Measurements from ENCODE around the gene CSF3R.

The CSF3R gene

DNA sequence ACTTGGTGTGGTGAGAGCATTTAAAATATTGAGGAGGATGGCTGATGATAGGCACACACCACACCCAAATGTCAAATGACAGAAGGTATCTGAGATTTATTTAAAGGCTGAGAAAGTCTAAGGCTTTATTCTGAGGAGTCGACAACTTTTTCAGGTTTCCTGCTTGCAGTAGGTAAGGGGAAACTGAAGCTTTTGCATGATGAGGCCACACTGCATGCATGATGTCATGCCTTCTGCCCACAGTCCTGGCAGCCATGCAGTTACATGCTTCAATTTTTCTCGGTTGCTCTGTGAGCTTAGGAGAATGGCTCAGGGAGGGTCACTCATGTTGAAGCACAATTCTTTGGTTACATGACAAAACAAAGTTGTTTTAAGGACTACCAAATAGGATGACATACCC, 39.4 kb downstream of the CSF3R start:
- H3K4me3 Mint-ChIP-seq: no peak overlapping the region
- H3K36me3 Mint-ChIP-seq (ENCODE audit: low read depth): no peaks in the 10 kb centered on the region
- no peaks in the 10 kb centered on the region for H3K9me3 Mint-ChIP-seq
- H3K4me1 Mint-ChIP-seq (ENCODE audit: low read depth): no peaks in the 10 kb centered on the region
- H3K27me3 Mint-ChIP-seq: no peaks in the 10 kb centered on the region
- H3K27ac Mint-ChIP-seq: no peak overlapping the region

GRCh38 chr1:36442337-36442736, 40.4 kb downstream of the CSF3R start:
- Mint-ChIP-seq H3K27ac (no peak overlapping the region), H3K9me3 (no peaks in the 10 kb centered on the region), H3K4me3 (no peak overlapping the region), H3K27me3 (no peaks in the 10 kb centered on the region), H3K4me1 (ENCODE audit: low read depth) (no peaks in the 10 kb centered on the region), H3K36me3 (ENCODE audit: low read depth) (no peaks in the 10 kb centered on the region)

GRCh38 chr1:36440646-36441045, 42.1 kb downstream of the CSF3R start:
- Mint-ChIP-seq H3K27me3 (no peaks in the 10 kb centered on the region), H3K9me3 (no peaks in the 10 kb centered on the region), H3K36me3 (ENCODE audit: low read depth) (no peaks in the 10 kb centered on the region), H3K27ac (no peak overlapping the region), H3K4me3 (no peak overlapping the region), H3K4me1 (ENCODE audit: low read depth) (no peaks in the 10 kb centered on the region)

GRCh38 chr1:36440044-36440443, 42.7 kb downstream of the CSF3R start:
- Mint-ChIP-seq H3K27ac (no peak overlapping the region), H3K36me3 (ENCODE audit: low read depth) (no peaks in the 10 kb centered on the region), H3K4me1 (ENCODE audit: low read depth) (no peaks in the 10 kb centered on the region), H3K27me3 (no peaks in the 10 kb centered on the region), H3K9me3 (no peaks in the 10 kb centered on the region), H3K4me3 (no peak overlapping the region)

- no peak overlapping the region for H3K27ac Mint-ChIP-seq
- H3K4me1 Mint-ChIP-seq (ENCODE audit: low read depth): no peaks in the 10 kb centered on the region
- H3K4me3 Mint-ChIP-seq: no peak overlapping the region
- H3K36me3 Mint-ChIP-seq (ENCODE audit: low read depth): no peaks in the 10 kb centered on the region
- no peaks in the 10 kb centered on the region for H3K27me3 Mint-ChIP-seq
- no peaks in the 10 kb centered on the region for H3K9me3 Mint-ChIP-seq
These were observed 44.0 kb downstream of the CSF3R start for GRCh38 chr1:36438715-36439114.

DNA sequence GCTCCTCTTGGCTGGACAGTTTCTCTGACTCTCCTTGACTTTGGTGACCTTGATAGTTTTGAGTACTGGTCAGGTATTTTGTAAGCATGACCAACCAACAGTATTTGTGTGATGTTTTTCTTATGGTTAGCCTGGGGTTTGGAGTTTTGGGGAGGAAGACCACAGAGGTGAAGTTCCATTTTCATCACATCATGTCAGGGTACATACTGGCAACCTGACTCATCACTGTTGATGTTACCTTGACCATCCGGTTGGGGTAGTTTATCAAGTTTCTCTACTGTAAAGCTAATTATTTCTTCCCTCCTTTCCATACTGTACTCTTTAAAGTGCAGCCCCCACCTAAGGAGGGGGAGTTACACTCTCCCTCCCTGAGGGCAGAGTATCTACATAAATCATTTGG, 45.9 kb downstream of the CSF3R start:
- H3K4me1 Mint-ChIP-seq (ENCODE audit: low read depth): no peaks in the 10 kb centered on the region
- no peaks in the 10 kb centered on the region for H3K9me3 Mint-ChIP-seq
- no peak overlapping the region for H3K4me3 Mint-ChIP-seq
- no peaks in the 10 kb centered on the region for H3K27me3 Mint-ChIP-seq
- H3K36me3 Mint-ChIP-seq (ENCODE audit: low read depth): no peaks in the 10 kb centered on the region
- no peak overlapping the region for H3K27ac Mint-ChIP-seq

GRCh38 chr1:36433102-36433501, 49.6 kb downstream of the CSF3R start:
- no peaks in the 10 kb centered on the region for H3K27me3 Mint-ChIP-seq
- H3K36me3 Mint-ChIP-seq (ENCODE audit: low read depth): no peaks in the 10 kb centered on the region
- no peak overlapping the region for H3K4me3 Mint-ChIP-seq
- H3K4me1 Mint-ChIP-seq (ENCODE audit: low read depth): no peaks in the 10 kb centered on the region
- no peak overlapping the region for H3K27ac Mint-ChIP-seq
- no peaks in the 10 kb centered on the region for H3K9me3 Mint-ChIP-seq

DNA sequence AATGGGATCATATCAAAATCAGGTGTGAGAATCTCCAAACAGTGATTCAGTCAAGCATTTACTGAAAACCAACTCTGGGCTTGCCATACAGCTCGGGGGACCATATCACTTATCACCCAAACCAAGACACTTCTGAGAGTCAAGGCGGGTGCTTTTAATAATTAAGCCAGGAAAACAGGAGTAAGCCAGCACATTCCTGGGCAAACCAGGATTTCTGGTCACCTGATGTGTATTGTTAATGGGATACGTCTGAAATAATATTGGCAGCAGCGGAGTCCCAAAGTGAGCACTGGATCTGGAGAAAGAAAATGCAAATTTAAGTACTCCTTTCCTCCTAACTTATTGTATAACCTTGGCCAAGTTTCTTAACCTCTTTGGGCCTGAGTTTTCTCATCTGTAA, 50.1 kb downstream of the CSF3R start:
- no peak overlapping the region for H3K27ac Mint-ChIP-seq
- no peaks in the 10 kb centered on the region for H3K9me3 Mint-ChIP-seq
- no peaks in the 10 kb centered on the region for H3K27me3 Mint-ChIP-seq
- H3K4me1 Mint-ChIP-seq (ENCODE audit: low read depth): no peaks in the 10 kb centered on the region
- no peaks in the 10 kb centered on the region for H3K36me3 Mint-ChIP-seq (ENCODE audit: low read depth)
- no peak overlapping the region for H3K4me3 Mint-ChIP-seq

- no peaks in the 10 kb centered on the region for H3K27me3 Mint-ChIP-seq
- no peak overlapping the region for H3K27ac Mint-ChIP-seq
These were observed 56.9 kb downstream of the CSF3R start for GRCh38 chr1:36425791-36426190.

GRCh38 chr1:36421649-36422048, 61.1 kb downstream of the CSF3R start:
- peaks cover 19% of the 10 kb centered on the region for H3K4me1 Mint-ChIP-seq (ENCODE audit: low read depth)
- no peaks in the 10 kb centered on the region for H3K9me3 Mint-ChIP-seq
- no peak overlapping the region for H3K4me3 Mint-ChIP-seq
- no peaks in the 10 kb centered on the region for H3K36me3 Mint-ChIP-seq (ENCODE audit: low read depth)
- H3K27ac Mint-ChIP-seq: no peak overlapping the region
- no peaks in the 10 kb centered on the region for H3K27me3 Mint-ChIP-seq

More at GRCh38 chr1:36425791-36426190, 56.9 kb downstream of the CSF3R start:
- Mint-ChIP-seq H3K4me3 (no peak overlapping the region), H3K4me1 (ENCODE audit: low read depth) (peaks cover 12% of the 10 kb centered on the region), H3K36me3 (ENCODE audit: low read depth) (no peaks in the 10 kb centered on the region), H3K9me3 (no peaks in the 10 kb centered on the region)

- no peak overlapping the region for H3K4me3 Mint-ChIP-seq
- H3K36me3 Mint-ChIP-seq (ENCODE audit: low read depth): no peaks in the 10 kb centered on the region
- H3K27me3 Mint-ChIP-seq: no peaks in the 10 kb centered on the region
- H3K9me3 Mint-ChIP-seq: no peaks in the 10 kb centered on the region
- peaks cover 14% of the 10 kb centered on the region for H3K4me1 Mint-ChIP-seq (ENCODE audit: low read depth)
- peak overlapping the region; percentile 87 for H3K27ac Mint-ChIP-seq
These were observed 61.8 kb downstream of the CSF3R start for GRCh38 chr1:36420836-36421317.

- Mint-ChIP-seq H3K36me3 (ENCODE audit: low read depth) (no peaks in the 10 kb centered on the region), H3K4me3 (no peak overlapping the region), H3K9me3 (no peaks in the 10 kb centered on the region), H3K27ac (no peak overlapping the region), H3K27me3 (no peaks in the 10 kb centered on the region), H3K4me1 (ENCODE audit: low read depth) (peaks cover 11% of the 10 kb centered on the region)
These were observed 62.3 kb downstream of the CSF3R start for GRCh38 chr1:36420409-36420808.

DNA sequence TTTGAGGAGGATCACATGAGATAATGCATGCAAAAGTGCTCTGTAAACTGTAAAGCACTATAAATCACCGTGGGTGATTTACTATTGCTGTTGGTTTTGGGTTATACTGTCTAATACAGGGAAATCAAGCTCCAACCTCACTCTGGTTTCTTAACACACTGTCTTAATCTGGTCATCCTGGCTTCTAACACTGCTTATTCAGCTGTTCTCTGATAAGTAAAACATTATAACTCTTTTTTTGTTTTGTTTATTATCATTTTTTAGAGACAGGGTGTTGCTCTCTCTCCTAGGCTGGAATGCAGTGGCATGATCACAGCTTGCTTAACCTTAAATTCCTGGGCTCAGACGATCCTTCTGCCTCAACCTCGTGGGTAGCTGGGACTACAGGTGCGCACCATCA, 63.1 kb downstream of the CSF3R start:
- H3K27ac Mint-ChIP-seq: no peak overlapping the region
- peaks cover 11% of the 10 kb centered on the region for H3K4me1 Mint-ChIP-seq (ENCODE audit: low read depth)

GRCh38 chr1:36419140-36419539, 63.6 kb downstream of the CSF3R start:
- H3K4me1 Mint-ChIP-seq (ENCODE audit: low read depth): peaks cover 11% of the 10 kb centered on the region
- no peaks in the 10 kb centered on the region for H3K9me3 Mint-ChIP-seq
- H3K27me3 Mint-ChIP-seq: no peaks in the 10 kb centered on the region
- H3K36me3 Mint-ChIP-seq (ENCODE audit: low read depth): no peaks in the 10 kb centered on the region
- H3K4me3 Mint-ChIP-seq: no peak overlapping the region
- H3K27ac Mint-ChIP-seq: no peak overlapping the region

More for the DNA sequence above, 63.1 kb downstream of the CSF3R start:
- no peaks in the 10 kb centered on the region for H3K27me3 Mint-ChIP-seq
- H3K36me3 Mint-ChIP-seq (ENCODE audit: low read depth): no peaks in the 10 kb centered on the region
- no peaks in the 10 kb centered on the region for H3K9me3 Mint-ChIP-seq
- H3K4me3 Mint-ChIP-seq: no peak overlapping the region

- Mint-ChIP-seq H3K4me3 (no peak overlapping the region), H3K27me3 (no peaks in the 10 kb centered on the region), H3K9me3 (no peaks in the 10 kb centered on the region), H3K4me1 (ENCODE audit: low read depth) (peaks cover 11% of the 10 kb centered on the region), H3K36me3 (ENCODE audit: low read depth) (no peaks in the 10 kb centered on the region), H3K27ac (no peak overlapping the region)
These were observed 64.8 kb downstream of the CSF3R start for GRCh38 chr1:36417931-36418330.
